A549 (cell line): ENCODE data around the gene GAPDHS.

Experiments
- MAFK ChIP-seq: fragments of 450-650 bp; IDR thresholded peaks from 2 replicates; pipeline ENCODE4 v1.6.1; 2014; ENCODE audit not compliant: partially characterized antibody
- PHF8 ChIP-seq: fragments of 200-600 bp; sonication (generic); IDR thresholded peaks from 2 replicates; pipeline ENCODE4 v1.6.1; 2016; ENCODE audit warnings: low read depth, mild to moderate bottlenecking, antibody characterized with exemption, moderate library complexity, borderline replicate concordance
- RAD21 ChIP-seq, 2 experiments: fragments of >200 bp in 1 of 2; sonication (Bioruptor Twin) in 1 of 2; formaldehyde crosslinking in 1 of 2; IDR thresholded peaks in 1 of 2; conservative IDR thresholded peaks in 1 of 2; 2 replicates in 1 of 2; 3 replicates in 1 of 2; pipeline ENCODE4 v1.6.1; 2012 to 2018; ENCODE audit warnings: inconsistent platforms in 1 of 2
- TP53 ChIP-seq: fragments of 250-450 bp; sonication (Bioruptor Pico); IDR thresholded peaks from 2 replicates; pipeline ENCODE4 v1.5.0; 2021; ENCODE audit warnings: mild to moderate bottlenecking, moderate library complexity
- TF ChIP-seq, protein P1 (sequence below): fragments of >200 bp; sonication (Bioruptor Twin); formaldehyde crosslinking; IDR thresholded peaks from 3 replicates; pipeline ENCODE4 v1.5.1; 2016
- TF ChIP-seq, protein P2 (sequence below): fragments of >200 bp; sonication (Bioruptor Twin); formaldehyde crosslinking; IDR thresholded peaks from 3 replicates; pipeline ENCODE4 v1.6.1; 2016

DNA sequence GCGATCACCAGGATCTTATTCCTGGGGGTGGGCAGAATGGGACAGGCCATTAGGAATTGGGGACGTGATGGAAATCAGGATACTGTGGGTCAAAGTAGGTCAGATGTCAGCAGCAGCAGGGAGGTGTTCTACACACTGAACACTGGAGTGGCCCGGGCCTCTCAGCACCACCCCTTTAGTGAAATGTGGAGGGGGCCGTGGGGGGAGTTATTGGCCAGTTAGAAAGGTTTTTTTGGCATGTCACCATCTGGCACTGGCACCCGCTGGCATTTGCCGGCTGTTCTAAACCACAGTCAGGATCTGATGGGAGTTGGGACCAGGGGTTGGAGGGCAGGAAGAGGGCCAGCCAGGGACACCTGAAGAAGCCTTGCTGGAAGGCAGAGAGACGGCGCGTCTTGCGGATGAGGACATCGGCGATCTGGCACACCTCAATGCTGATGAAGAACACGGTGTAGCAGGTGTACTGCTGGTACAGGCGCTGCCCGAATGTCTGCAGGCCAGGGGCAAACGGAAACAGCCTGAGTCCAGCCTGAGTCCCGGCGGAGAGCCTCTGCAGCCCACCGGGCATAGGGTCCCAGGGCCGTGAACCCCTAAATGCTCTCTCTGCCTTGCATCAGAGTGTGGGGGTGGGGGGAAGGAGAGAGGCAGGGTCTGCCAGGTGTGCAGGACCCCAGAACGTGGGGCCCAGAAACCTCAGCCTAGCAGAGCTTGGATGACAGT is 18.0 kb downstream of the GAPDHS start:
- TF ChIP-seq MAFK (no peak), PHF8 (no peak), RAD21 (conservative IDR thresholded peaks at IDR 0.05 in 1 of 2, IDR thresholded peaks at IDR 0.05 in 1 of 2) (no peak), TP53 (no peak)
- TF ChIP-seq, protein P1, sequence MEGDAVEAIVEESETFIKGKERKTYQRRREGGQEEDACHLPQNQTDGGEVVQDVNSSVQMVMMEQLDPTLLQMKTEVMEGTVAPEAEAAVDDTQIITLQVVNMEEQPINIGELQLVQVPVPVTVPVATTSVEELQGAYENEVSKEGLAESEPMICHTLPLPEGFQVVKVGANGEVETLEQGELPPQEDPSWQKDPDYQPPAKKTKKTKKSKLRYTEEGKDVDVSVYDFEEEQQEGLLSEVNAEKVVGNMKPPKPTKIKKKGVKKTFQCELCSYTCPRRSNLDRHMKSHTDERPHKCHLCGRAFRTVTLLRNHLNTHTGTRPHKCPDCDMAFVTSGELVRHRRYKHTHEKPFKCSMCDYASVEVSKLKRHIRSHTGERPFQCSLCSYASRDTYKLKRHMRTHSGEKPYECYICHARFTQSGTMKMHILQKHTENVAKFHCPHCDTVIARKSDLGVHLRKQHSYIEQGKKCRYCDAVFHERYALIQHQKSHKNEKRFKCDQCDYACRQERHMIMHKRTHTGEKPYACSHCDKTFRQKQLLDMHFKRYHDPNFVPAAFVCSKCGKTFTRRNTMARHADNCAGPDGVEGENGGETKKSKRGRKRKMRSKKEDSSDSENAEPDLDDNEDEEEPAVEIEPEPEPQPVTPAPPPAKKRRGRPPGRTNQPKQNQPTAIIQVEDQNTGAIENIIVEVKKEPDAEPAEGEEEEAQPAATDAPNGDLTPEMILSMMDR: no peak
- TF ChIP-seq, protein P2, sequence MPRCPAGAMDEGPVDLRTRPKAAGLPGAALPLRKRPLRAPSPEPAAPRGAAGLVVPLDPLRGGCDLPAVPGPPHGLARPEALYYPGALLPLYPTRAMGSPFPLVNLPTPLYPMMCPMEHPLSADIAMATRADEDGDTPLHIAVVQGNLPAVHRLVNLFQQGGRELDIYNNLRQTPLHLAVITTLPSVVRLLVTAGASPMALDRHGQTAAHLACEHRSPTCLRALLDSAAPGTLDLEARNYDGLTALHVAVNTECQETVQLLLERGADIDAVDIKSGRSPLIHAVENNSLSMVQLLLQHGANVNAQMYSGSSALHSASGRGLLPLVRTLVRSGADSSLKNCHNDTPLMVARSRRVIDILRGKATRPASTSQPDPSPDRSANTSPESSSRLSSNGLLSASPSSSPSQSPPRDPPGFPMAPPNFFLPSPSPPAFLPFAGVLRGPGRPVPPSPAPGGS: no peak
